IPS DF 19.7 (cell line): Measurements from ENCODE around the gene SULT2A1.
"Not testable (repeated sequence)": the region's sequence is repeated elsewhere in the genome, so short reads cannot be mapped to it uniquely, and the experiment has no call there.

Experiments used
- DNase-seq: peaks from one replicate; pipeline ENCODE4 v3.0.0-alpha.2; 2013; ENCODE audit warnings: low read depth, low spot score

SULT2A1 gene

GRCh38 chr19:47860602-47861297 is 25.4 kb downstream of the SULT2A1 start:
- no peak for DNase-seq

- DNase-seq: not testable (repeated sequence)
Measured at GRCh38 chr19:47859838-47860237, 26.3 kb downstream of the SULT2A1 start.

- not testable (repeated sequence) for DNase-seq
Measured at GRCh38 chr19:47858646-47859285, 27.3 kb downstream of the SULT2A1 start, which contains the start of gene TPRX2. Gene TPRX2 (plus strand): TSS chr19:47859235. CDS start chr19:47859247, 12 bp downstream.

GRCh38 chr19:47858231-47858630 is 27.9 kb downstream of the SULT2A1 start:
- DNase-seq: not testable (repeated sequence)

GRCh38 chr19:47854459-47854858 is 31.7 kb downstream of the SULT2A1 start:
- DNase-seq: no peak

- DNase-seq: no peak
Measured at GRCh38 chr19:47853003-47853402, 33.1 kb downstream of the SULT2A1 start.

- peak; percentile 48 for DNase-seq
Measured at GRCh38 chr19:47848823-47849473, 37.2 kb downstream of the SULT2A1 start.

GRCh38 chr19:47848425-47848822 is 37.7 kb downstream of the SULT2A1 start:
- DNase-seq: no peak

- no peak for DNase-seq
Measured at GRCh38 chr19:47842941-47843340, 43.2 kb downstream of the SULT2A1 start.

- DNase-seq: peak; percentile 50
Measured at GRCh38 chr19:47839913-47840312, 46.2 kb downstream of the SULT2A1 start.

GRCh38 chr19:47839411-47839810 is 46.7 kb downstream of the SULT2A1 start:
- no peak for DNase-seq

GRCh38 chr19:47836038-47836437 is 50.1 kb downstream of the SULT2A1 start:
- no peak for DNase-seq

- DNase-seq: no peak
Measured at GRCh38 chr19:47832723-47833122, 53.4 kb downstream of the SULT2A1 start.

- DNase-seq: no peak
Measured at GRCh38 chr19:47826800-47827199, 59.3 kb downstream of the SULT2A1 start.

GRCh38 chr19:47824396-47824795 is 61.7 kb downstream of the SULT2A1 start:
- DNase-seq: no peak

- DNase-seq: no peak
Measured at GRCh38 chr19:47821460-47822020, 64.6 kb downstream of the SULT2A1 start, which contains the start of gene CRX. Gene CRX (plus strand): TSS chr19:47821937. CDS start chr19:47834444, 12,507 bp downstream.
